CD14-positive monocyte (primary cell): Measurements from ENCODE around the gene LMTK2. TPM values are rescaled to one million over a fixed set of nuclear protein-coding genes. Genes with fewer than 3 reads are reported as not detected.

Experiments
- DNase-seq, 3 donors: peaks; one replicate each; pipeline ENCODE4 v3.0.0-alpha.2; 2011 to 2022
- H2AFZ ChIP-seq: 2 replicates; pipeline ENCODE4 v1.6.0; 2012; ENCODE audit warnings: mild to moderate bottlenecking, low read depth, low read length, inconsistent platforms; ENCODE audit not compliant: insufficient read depth, poor library complexity, severe bottlenecking
- H3K27ac ChIP-seq, 2 donors: 1 replicate in 1 of 2; 2 replicates in 1 of 2; pipeline ENCODE4 v1.5.1; 2012 to 2013; ENCODE audit warnings: low read length in 2 of 2, control low read depth in 1 of 2, inconsistent platforms in 1 of 2, low read depth in 1 of 2, mild to moderate bottlenecking in 1 of 2
- H3K27me3 ChIP-seq, 2 donors: one replicate each; pipeline versions ENCODE4 v1.6.0 to v1.6.1; 2011 to 2013; ENCODE audit warnings: low read length in 2 of 2; ENCODE audit not compliant: control insufficient read depth in 2 of 2, insufficient read depth in 2 of 2
- H3K36me3 ChIP-seq, 2 donors: replicated peaks in 1 of 2; 1 replicate in 1 of 2; 2 replicates in 1 of 2; pipeline versions ENCODE4 v1.5.1 to v1.6.1; 2012 to 2013; ENCODE audit warnings: low read length in 2 of 2, control low read depth in 1 of 2, inconsistent platforms in 1 of 2, mild to moderate bottlenecking in 1 of 2; ENCODE audit not compliant: insufficient read depth in 2 of 2, control insufficient read depth in 1 of 2
- H3K4me1 ChIP-seq, 2 donors: 1 replicate in 1 of 2; 2 replicates in 1 of 2; pipeline versions ENCODE4 v1.5.1 to v1.6.1; 2012 to 2013; ENCODE audit warnings: low read length in 2 of 2, control low read depth in 1 of 2, inconsistent platforms in 1 of 2, mild to moderate bottlenecking in 1 of 2, moderate library complexity in 1 of 2; ENCODE audit not compliant: insufficient read depth in 2 of 2, control insufficient read depth in 1 of 2
- H3K4me2 ChIP-seq: replicated peaks from 2 replicates; pipeline ENCODE3; 2012; ENCODE audit warnings: low read length, moderate library complexity, mild to moderate bottlenecking; ENCODE audit not compliant: poor library complexity, severe bottlenecking; ENCODE audit errors: extremely low read depth
- H3K4me3 ChIP-seq, 3 experiments: fragments of 200-600 bp in 1 of 3; sonication (generic) in 1 of 3; replicated peaks in 1 of 3; 1 replicate in 2 of 3; 2 replicates in 1 of 3; pipeline ENCODE4 v1.5.1; 2011 to 2013; ENCODE audit warnings: low read length in 3 of 3, mild to moderate bottlenecking in 3 of 3, control low read depth in 2 of 3, low read depth in 2 of 3, inconsistent platforms in 1 of 3, moderate library complexity in 1 of 3
- H3K79me2 ChIP-seq: 2 replicates; pipeline ENCODE4 v1.6.0; 2012; ENCODE audit warnings: mild to moderate bottlenecking, control low read depth, inconsistent platforms, low read length, moderate library complexity; ENCODE audit not compliant: insufficient read depth
- H3K9ac ChIP-seq: 2 replicates; pipeline ENCODE4 v1.6.0; 2017; ENCODE audit warnings: low read length, mild to moderate bottlenecking; ENCODE audit not compliant: insufficient read depth, poor library complexity, severe bottlenecking
- H3K9me3 ChIP-seq, 2 donors: replicated peaks in 1 of 2; 1 replicate in 1 of 2; 2 replicates in 1 of 2; pipeline versions ENCODE4 v1.5.1 to v1.6.1; 2012 to 2013; ENCODE audit warnings: low read length in 2 of 2, control low read depth in 1 of 2; ENCODE audit not compliant: control insufficient read depth in 1 of 2, insufficient read depth in 1 of 2
- H4K20me1 ChIP-seq: 2 replicates; pipeline ENCODE4 v1.6.0; 2012; ENCODE audit warnings: mild to moderate bottlenecking, low read length, control low read depth, moderate library complexity; ENCODE audit not compliant: insufficient read depth
- H3K27ac Mint-ChIP-seq, 7 donors: one replicate each; pipeline ENCODE4 v1.8.0; 2020; ENCODE audit warnings: mild to moderate bottlenecking in 7 of 7, mixed read lengths in 7 of 7, moderate library complexity in 6 of 7, inconsistent platforms in 2 of 7
- H3K27me3 Mint-ChIP-seq, 3 donors: one replicate each; pipeline ENCODE4 v1.8.0; 2021 to 2022; ENCODE audit warnings: low read depth in 3 of 3, mild to moderate bottlenecking in 3 of 3, mixed read lengths in 3 of 3, moderate library complexity in 3 of 3, inconsistent platforms in 1 of 3
- H3K36me3 Mint-ChIP-seq, 2 donors: one replicate each; pipeline ENCODE4 v1.8.0; 2020; ENCODE audit warnings: mixed read lengths in 2 of 2, inconsistent platforms in 1 of 2, mild to moderate bottlenecking in 1 of 2
- H3K4me1 Mint-ChIP-seq: one replicate; pipeline ENCODE4 v1.8.0; 2020; ENCODE audit warnings: mild to moderate bottlenecking, mixed read lengths
- H3K4me3 Mint-ChIP-seq, 2 donors: one replicate each; pipeline ENCODE4 v1.8.0; 2020; ENCODE audit warnings: mild to moderate bottlenecking in 2 of 2, mixed read lengths in 2 of 2, moderate library complexity in 1 of 2
- H3K9me3 Mint-ChIP-seq, 7 donors: one replicate each; pipeline ENCODE4 v1.8.0; 2020 to 2022; ENCODE audit warnings: mixed read lengths in 7 of 7, mild to moderate bottlenecking in 6 of 7, moderate library complexity in 6 of 7, inconsistent platforms in 2 of 7
- whole genome bisulfite sequencing: methylation state at CpG from one replicate; pipeline ENCODE4 v1.1.5; 2013; ENCODE audit warnings: missing lambda C conversion rate; ENCODE audit not compliant: insufficient coverage; 5-methylcytosine and 5-hydroxymethylcytosine counted together
- intact Hi-C, 2 donors: fragments of 100-400 bp; cut with micrococcal nuclease; formaldehyde crosslinking; loops; one replicate each; pipeline versions ENCODE4 v1.15.0 to v1.15.1; 2023
- polyA plus RNA-seq, 3 donors: library from polyadenylated mRNA; depleted of rRNA in 1 of 3; unstranded in 2 of 3; stranded (reverse) in 1 of 3; fragments of 300-500 nt in 2 of 3; fragments of >200 nt in 1 of 3; fragmentation: Illumina TruSeq in 2 of 3; gene quantifications; 1 replicate in 2 of 3; 2 replicates in 1 of 3; pipeline ENCODE4 v1.2.3, GENCODE V29; 2012 to 2021
- TF ChIP-seq, protein P1 (sequence below): fragments of 200-600 bp; IDR thresholded peaks from one replicate; pipeline ENCODE4 v1.8.0; 2022; ENCODE audit warnings: antibody characterized with exemption, mild to moderate bottlenecking

Gene LMTK2
- polyA plus RNA-seq, 3 donors = 1.7 to 9.2 (median 1.8) TPM

- H3K36me3 Mint-ChIP-seq = peaks cover 69 to 73% of the 10 kb centered on the region in 2 donors
- H3K4me1 ChIP-seq = peaks cover 0 to 2% of the 10 kb centered on the region in 2 donors
These were observed 90.3 kb downstream of the LMTK2 start for GRCh38 chr7:98196706-98197605.

GRCh38 chr7:98199131-98199530 is 92.5 kb downstream of the LMTK2 start:
- no peaks in the 10 kb centered on the region for H3K79me2 ChIP-seq
- H3K4me1 Mint-ChIP-seq = peaks cover 17% of the 10 kb centered on the region
- no peak overlapping the region for H3K4me3 Mint-ChIP-seq
- H3K36me3 Mint-ChIP-seq = peaks cover 64 to 65% of the 10 kb centered on the region in 2 donors
- H3K9me3 ChIP-seq = peaks cover 0 to 6% of the 10 kb centered on the region in 2 donors
- peaks cover 14% of the 10 kb centered on the region in 2 donors for H3K4me1 ChIP-seq
- no peak overlapping the region for H3K9ac ChIP-seq
- H3K27ac Mint-ChIP-seq = no peak overlapping the region
- H4K20me1 ChIP-seq = peaks cover 79% of the 10 kb centered on the region
- no peak overlapping the region for H2AFZ ChIP-seq
- intact Hi-C loops = no loop called here
- H3K27me3 Mint-ChIP-seq = peaks cover 10 to 29% (median 19%) of the 10 kb centered on the region in 3 donors
- H3K36me3 ChIP-seq = peaks cover 17 to 38% of the 10 kb centered on the region in 2 donors
- no peak overlapping the region for H3K4me2 ChIP-seq
- H3K9me3 Mint-ChIP-seq = peaks cover 0 to 11% (median 8%) of the 10 kb centered on the region in 7 donors
- H3K4me3 ChIP-seq = no peak overlapping the region
- no peak overlapping the region for H3K27ac ChIP-seq
- H3K27me3 ChIP-seq = peaks cover 0 to 13% of the 10 kb centered on the region in 2 donors
- no CpG with 5 or more reads among the region's 5 CpGs for WGBS
- no peak for DNase-seq
- TF ChIP-seq, protein P1, sequence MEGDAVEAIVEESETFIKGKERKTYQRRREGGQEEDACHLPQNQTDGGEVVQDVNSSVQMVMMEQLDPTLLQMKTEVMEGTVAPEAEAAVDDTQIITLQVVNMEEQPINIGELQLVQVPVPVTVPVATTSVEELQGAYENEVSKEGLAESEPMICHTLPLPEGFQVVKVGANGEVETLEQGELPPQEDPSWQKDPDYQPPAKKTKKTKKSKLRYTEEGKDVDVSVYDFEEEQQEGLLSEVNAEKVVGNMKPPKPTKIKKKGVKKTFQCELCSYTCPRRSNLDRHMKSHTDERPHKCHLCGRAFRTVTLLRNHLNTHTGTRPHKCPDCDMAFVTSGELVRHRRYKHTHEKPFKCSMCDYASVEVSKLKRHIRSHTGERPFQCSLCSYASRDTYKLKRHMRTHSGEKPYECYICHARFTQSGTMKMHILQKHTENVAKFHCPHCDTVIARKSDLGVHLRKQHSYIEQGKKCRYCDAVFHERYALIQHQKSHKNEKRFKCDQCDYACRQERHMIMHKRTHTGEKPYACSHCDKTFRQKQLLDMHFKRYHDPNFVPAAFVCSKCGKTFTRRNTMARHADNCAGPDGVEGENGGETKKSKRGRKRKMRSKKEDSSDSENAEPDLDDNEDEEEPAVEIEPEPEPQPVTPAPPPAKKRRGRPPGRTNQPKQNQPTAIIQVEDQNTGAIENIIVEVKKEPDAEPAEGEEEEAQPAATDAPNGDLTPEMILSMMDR = no peak

More at GRCh38 chr7:98196706-98197605, 90.3 kb downstream of the LMTK2 start:
- intact Hi-C loops = no loop called here
- Mint-ChIP-seq H3K9me3 (peaks cover 0 to 13% (median 8%) of the 10 kb centered on the region in 7 donors), H3K4me1 (peaks cover 8% of the 10 kb centered on the region), H3K27ac (peak overlapping the region in 2 of 7 donors; percentile 20 to 70), H3K27me3 (peaks cover 8 to 20% (median 15%) of the 10 kb centered on the region in 3 donors), H3K4me3 (no peak overlapping the region)
- Histone ChIP-seq H2AFZ (no peak overlapping the region), H3K79me2 (no peaks in the 10 kb centered on the region), H3K27ac (no peak overlapping the region), H3K27me3 (peaks cover 0 to 7% of the 10 kb centered on the region in 2 donors), H3K4me2 (no peak overlapping the region), H3K9me3 (peaks cover 0 to 6% of the 10 kb centered on the region in 2 donors), H3K9ac (no peak overlapping the region), H4K20me1 (peaks cover 57% of the 10 kb centered on the region), H3K4me3 (no peak overlapping the region), H3K36me3 (peaks cover 27 to 47% of the 10 kb centered on the region in 2 donors)
- 84% methylated on average over 12 of the region's 16 CpGs for WGBS
- DNase-seq = no peak
- TF ChIP-seq, protein P1 = no peak
